K562 (cell line): ENCODE data around the gene IL5. TPM values are rescaled to one million over a fixed set of nuclear protein-coding genes. Genes with fewer than 3 reads are reported as not detected.

ENCODE experiments used
- BCOR ChIP-seq: fragments of 450-650 bp; IDR thresholded peaks from 2 replicates; pipeline ENCODE4 v1.6.1; 2016
- CHCHD3 ChIP-seq: fragments of 250-450 bp; sonication (Bioruptor Pico); IDR thresholded peaks from 2 replicates; pipeline ENCODE4 v2.1.2; 2022; ENCODE audit warnings: mild to moderate bottlenecking
- ELF2 ChIP-seq: fragments of 250-450 bp; sonication (Bioruptor Pico); IDR thresholded peaks from 2 replicates; pipeline ENCODE4 v1.5.0; 2021; ENCODE audit warnings: mild to moderate bottlenecking
- FIP1L1 ChIP-seq: fragments of 200-400 bp; formaldehyde crosslinking; IDR thresholded peaks from 2 replicates; pipeline ENCODE4 v1.6.1; 2018; ENCODE audit warnings: mild to moderate bottlenecking, low read depth, low read length; ENCODE audit not compliant: poor library complexity, severe bottlenecking
- FOXJ3 ChIP-seq: sonication (generic); formaldehyde crosslinking; IDR thresholded peaks from 2 replicates; pipeline ENCODE4 v1.4.0; 2020; ENCODE audit warnings: mild to moderate bottlenecking, missing genetic modification reagents
- FOXP1 ChIP-seq: sonication (generic); formaldehyde crosslinking; IDR thresholded peaks from 2 replicates; pipeline ENCODE4 v1.8.0; 2022; ENCODE audit warnings: mild to moderate bottlenecking, missing genetic modification reagents
- GABPA ChIP-seq: fragments of 200-800 bp; sonication (Bioruptor generic); conservative IDR thresholded peaks from 2 replicates; pipeline ENCODE4 v1.6.1; 2016; ENCODE audit warnings: low read depth, missing genetic modification characterization, missing compliant biosample characterization
- GABPB2 ChIP-seq: fragments of 250-450 bp; sonication (Bioruptor Pico); conservative IDR thresholded peaks from 2 replicates; pipeline ENCODE4 v1.5.1; 2021; ENCODE audit warnings: mild to moderate bottlenecking
- HEY1 ChIP-seq: fragments of 250-450 bp; sonication (Bioruptor Pico); IDR thresholded peaks from 2 replicates; pipeline ENCODE4 v1.5.0; 2020; ENCODE audit warnings: mild to moderate bottlenecking, moderate library complexity, borderline replicate concordance
- HIVEP1 ChIP-seq: fragments of 250-450 bp; sonication (Bioruptor Pico); IDR thresholded peaks from 2 replicates; pipeline ENCODE4 v1.4.0; 2020; ENCODE audit warnings: mild to moderate bottlenecking
- MTA1 ChIP-seq: fragments of 450-650 bp; IDR thresholded peaks from 2 replicates; pipeline ENCODE4 v1.6.1; 2017; ENCODE audit warnings: borderline replicate concordance
- NONO ChIP-seq, 2 experiments: fragments of 200-400 bp in 1 of 2; fragments of 450-650 bp in 1 of 2; formaldehyde crosslinking in 1 of 2; IDR thresholded peaks; 2 replicates each; pipeline ENCODE4 v1.6.1; 2017; ENCODE audit warnings: low read depth in 2 of 2, mild to moderate bottlenecking in 2 of 2, moderate library complexity in 2 of 2, low read length in 1 of 2
- NR2F6 ChIP-seq: fragments of 450-650 bp; formaldehyde crosslinking; IDR thresholded peaks from 2 replicates; pipeline ENCODE4 v1.4.0; 2020; ENCODE audit warnings: mild to moderate bottlenecking
- PHF20 ChIP-seq: fragments of 450-650 bp; IDR thresholded peaks from 2 replicates; pipeline ENCODE4 v1.6.1; 2018; ENCODE audit not compliant: partially characterized antibody
- PHF8 ChIP-seq: fragments of 200-600 bp; sonication (generic); IDR thresholded peaks from 2 replicates; pipeline ENCODE4 v1.6.1; 2012; ENCODE audit warnings: mixed run types, mild to moderate bottlenecking, inconsistent platforms, low read length, moderate library complexity, borderline replicate concordance
- PTBP1 ChIP-seq: fragments of 200-400 bp; formaldehyde crosslinking; IDR thresholded peaks from 2 replicates; pipeline ENCODE4 v1.6.1; 2017; ENCODE audit warnings: low read depth, low read length
- RBM39 ChIP-seq: fragments of 200-400 bp; formaldehyde crosslinking; optimal IDR thresholded peaks from 2 replicates; pipeline ENCODE3; 2018; ENCODE audit warnings: low read depth, low read length
- RCOR1 ChIP-seq, 2 experiments: IDR thresholded peaks; 2 replicates each; pipeline ENCODE4 v1.6.1; 2012; ENCODE audit warnings: low read depth in 2 of 2, low read length in 2 of 2, borderline replicate concordance in 1 of 2, improper control_type of control experiment in 1 of 2
- SAP30 ChIP-seq: fragments of 200-600 bp; sonication (generic); IDR thresholded peaks from 2 replicates; pipeline ENCODE4 v1.6.1; 2012; ENCODE audit warnings: borderline replicate concordance, low read depth, mild to moderate bottlenecking, moderate library complexity, low read length, control low read depth, inconsistent platforms; ENCODE audit not compliant: insufficient read depth, poor library complexity, severe bottlenecking
- SIN3A ChIP-seq, 2 experiments: fragments of 150-350 bp in 1 of 2; IDR thresholded peaks; 2 replicates each; pipeline ENCODE4 v1.6.1; 2011 to 2016; ENCODE audit warnings: borderline replicate concordance in 2 of 2, low read depth in 2 of 2, low read length in 2 of 2, mild to moderate bottlenecking in 2 of 2, moderate library complexity in 2 of 2; ENCODE audit not compliant: control insufficient read depth in 1 of 2
- SNIP1 ChIP-seq: fragments of 450-650 bp; IDR thresholded peaks from 2 replicates; pipeline ENCODE4 v1.7.1; 2017; ENCODE audit warnings: low read depth, mild to moderate bottlenecking
- THRAP3 ChIP-seq: fragments of 450-650 bp; IDR thresholded peaks from 2 replicates; pipeline ENCODE4 v1.6.1; 2016; ENCODE audit warnings: mild to moderate bottlenecking, inconsistent platforms, borderline replicate concordance
- U2AF2 ChIP-seq: fragments of 200-400 bp; formaldehyde crosslinking; optimal IDR thresholded peaks from 2 replicates; pipeline ENCODE3; 2017; ENCODE audit warnings: low read depth, mild to moderate bottlenecking, low read length
- ZBTB11 ChIP-seq, 3 experiments: fragments of 200-800 bp in 1 of 3; fragments of 250-450 bp in 1 of 3; fragments of 450-650 bp in 1 of 3; sonication (Bioruptor Pico) in 1 of 3; sonication (Bioruptor generic) in 1 of 3; formaldehyde crosslinking in 1 of 3; IDR thresholded peaks; 2 replicates each; pipeline versions ENCODE4 v1.6.1 to v1.8.0; 2016 to 2022; ENCODE audit warnings: mild to moderate bottlenecking in 2 of 3, missing genetic modification characterization in 2 of 3, missing compliant biosample characterization in 1 of 3, moderate library complexity in 1 of 3
- ZNF197 ChIP-seq: fragments of 200-800 bp; sonication (Bioruptor generic); IDR thresholded peaks from 2 replicates; pipeline ENCODE4 v1.6.1; 2016; ENCODE audit warnings: low read depth, missing genetic modification characterization, missing compliant biosample characterization
- ZNF431 ChIP-seq: sonication (generic); formaldehyde crosslinking; IDR thresholded peaks from 2 replicates; pipeline ENCODE4 v1.8.0; 2022; ENCODE audit warnings: mild to moderate bottlenecking, missing genetic modification reagents
- ZNF445 ChIP-seq: fragments of 250-450 bp; sonication (Bioruptor Pico); IDR thresholded peaks from 2 replicates; pipeline ENCODE4 v1.4.0; 2020; ENCODE audit warnings: low read depth, mild to moderate bottlenecking, moderate library complexity
- polyA plus RNA-seq, 8 experiments: library from polyadenylated mRNA; depleted of rRNA in 4 of 8; stranded (reverse) in 5 of 8; unstranded in 3 of 8; fragments of >200 nt; fragmentation: Nextera tagmentation in 2 of 8; fragmentation: Illumina TruSeq in 1 of 8; extraction: Ambion mirVana in 2 of 8; extraction: Trizol in 1 of 8; gene quantifications; 2 replicates each; pipeline versions ENCODE4 v1.2.1 to v1.2.3, GENCODE V29; 2011 to 2014; ENCODE audit warnings: inconsistent platforms in 1 of 8, missing spikeins in 1 of 8
- total RNA-seq, 7 experiments: library from RNA; depleted of rRNA in 6 of 7; stranded (reverse); fragments of >200 nt in 6 of 7; fragmentation: Illumina TruSeq in 2 of 7; extraction: Trizol in 2 of 7; gene quantifications; 2 replicates each; pipeline versions ENCODE4 v1.2.1 to v1.2.3, GENCODE V29; 2011 to 2021; ENCODE audit warnings: low replicate concordance in 1 of 7

Gene IL5
- total and polyA plus RNA-seq, 9 of the 15 experiments (the other 6 are each of a cell fraction or from before 2014, with no cell fraction given): 0.44 TPM; not detected in 8

GRCh38 chr5:132559383-132560060, 16.2 kb upstream of the IL5 start (continued):
- no peak for TF ChIP-seq FIP1L1
- no peak for TF ChIP-seq FOXJ3 (CRISPR knock-in tag)
- peak; percentile 63; the same call in 1 of the 2 replicates for TF ChIP-seq BCOR
- TF ChIP-seq SNIP1: no peak
- TF ChIP-seq RBM39: no peak
- TF ChIP-seq NONO (IDR thresholded peaks at IDR 0.05; ENCODE audit: low read depth in 2 of 2, low read length in 1 of 2): no peak
- TF ChIP-seq PTBP1: no peak
- TF ChIP-seq ZNF431 (CRISPR knock-in tag): no peak
- TF ChIP-seq SAP30: no peak
- no peak for TF ChIP-seq GABPB2
- TF ChIP-seq CHCHD3: no peak
- TF ChIP-seq FOXP1 (CRISPR knock-in tag): no peak
- TF ChIP-seq MTA1: no peak
- TF ChIP-seq RCOR1 (IDR thresholded peaks at IDR 0.05; ENCODE audit: borderline replicate concordance in 1 of 2, low read depth in 2 of 2, low read length in 2 of 2): 0 out of 4 replicates have a peak, but pooled peaks of 1 of the 2 experiments have one; percentile 29
- no peak for TF ChIP-seq SIN3A (IDR thresholded peaks at IDR 0.05; ENCODE audit: borderline replicate concordance in 2 of 2, control insufficient read depth in 1 of 2, low read depth in 2 of 2, low read length in 2 of 2)
- no peak for TF ChIP-seq U2AF2
- TF ChIP-seq GABPA: no peak
- no peak for TF ChIP-seq ELF2 (CRISPR knock-in tag)
- TF ChIP-seq PHF20: no peak
- no peak for TF ChIP-seq ZNF445 (CRISPR knock-in tag)
- no peak for TF ChIP-seq PHF8
- TF ChIP-seq NR2F6: no peak
- no peak for TF ChIP-seq ZNF197 (CRISPR knock-in tag)
- no peak for TF ChIP-seq ZBTB11 (CRISPR knock-in tag; IDR thresholded peaks at IDR 0.05)
- TF ChIP-seq THRAP3: no peak
- TF ChIP-seq HEY1 (CRISPR knock-in tag): no peak
- no peak for TF ChIP-seq HIVEP1 (CRISPR knock-in tag)
